Keratinocyte (primary cell): ENCODE measurements around the gene HHIPL1.

Source experiments
- EZH2 ChIP-seq: IDR thresholded peaks from one replicate; pipeline ENCODE4 v1.6.1; 2012; ENCODE audit warnings: inconsistent platforms, mild to moderate bottlenecking, low read length, moderate library complexity
- TF ChIP-seq, protein P1 (sequence below), 3 experiments: IDR thresholded peaks in 1 of 3; conservative IDR thresholded peaks in 1 of 3; optimal IDR thresholded peaks in 1 of 3; 2 replicates in 2 of 3; 3 replicates in 1 of 3; pipeline versions ENCODE3 to v1.5.1; 2011; ENCODE audit warnings: low read length in 3 of 3, mild to moderate bottlenecking in 3 of 3, moderate library complexity in 2 of 3, control low read depth in 1 of 3, inconsistent platforms in 1 of 3; ENCODE audit not compliant: insufficient read depth in 2 of 3; ENCODE audit errors: extremely low read depth in 1 of 3

DNA sequence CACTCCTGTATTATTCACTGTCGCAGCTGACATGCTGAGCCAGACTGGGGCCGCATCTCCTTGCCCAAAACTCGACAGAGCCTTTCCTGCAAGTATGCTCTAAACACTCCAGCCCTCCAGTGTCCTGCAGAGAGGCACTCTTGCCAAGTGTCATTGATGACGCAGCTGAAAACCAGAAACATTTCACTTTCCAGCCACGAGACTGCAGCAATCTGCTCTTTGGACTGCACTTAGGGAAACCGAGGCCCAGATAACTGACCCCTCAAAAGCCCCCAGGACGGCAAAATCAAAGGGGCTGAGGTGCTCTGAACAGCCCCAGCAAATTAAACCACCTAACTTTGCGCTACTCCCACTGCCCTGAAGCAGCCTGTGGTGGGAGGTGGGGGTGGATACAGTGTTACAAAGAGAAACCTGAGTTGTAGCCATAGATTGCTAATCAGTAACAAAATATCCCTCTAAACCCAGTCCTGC is 43.5 kb upstream of the HHIPL1 start:
- TF ChIP-seq EZH2, result no peak
- TF ChIP-seq, protein P1, sequence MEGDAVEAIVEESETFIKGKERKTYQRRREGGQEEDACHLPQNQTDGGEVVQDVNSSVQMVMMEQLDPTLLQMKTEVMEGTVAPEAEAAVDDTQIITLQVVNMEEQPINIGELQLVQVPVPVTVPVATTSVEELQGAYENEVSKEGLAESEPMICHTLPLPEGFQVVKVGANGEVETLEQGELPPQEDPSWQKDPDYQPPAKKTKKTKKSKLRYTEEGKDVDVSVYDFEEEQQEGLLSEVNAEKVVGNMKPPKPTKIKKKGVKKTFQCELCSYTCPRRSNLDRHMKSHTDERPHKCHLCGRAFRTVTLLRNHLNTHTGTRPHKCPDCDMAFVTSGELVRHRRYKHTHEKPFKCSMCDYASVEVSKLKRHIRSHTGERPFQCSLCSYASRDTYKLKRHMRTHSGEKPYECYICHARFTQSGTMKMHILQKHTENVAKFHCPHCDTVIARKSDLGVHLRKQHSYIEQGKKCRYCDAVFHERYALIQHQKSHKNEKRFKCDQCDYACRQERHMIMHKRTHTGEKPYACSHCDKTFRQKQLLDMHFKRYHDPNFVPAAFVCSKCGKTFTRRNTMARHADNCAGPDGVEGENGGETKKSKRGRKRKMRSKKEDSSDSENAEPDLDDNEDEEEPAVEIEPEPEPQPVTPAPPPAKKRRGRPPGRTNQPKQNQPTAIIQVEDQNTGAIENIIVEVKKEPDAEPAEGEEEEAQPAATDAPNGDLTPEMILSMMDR (optimal IDR thresholded peaks at IDR 0.05 in 1 of 3, IDR thresholded peaks at IDR 0.05 in 1 of 3, conservative IDR thresholded peaks at IDR 0.05 in 1 of 3; ENCODE audit: extremely low read depth in 1 of 3, insufficient read depth in 2 of 3, low read length in 3 of 3), result no peak
